ENCODE measurements around the gene RIN2.

Gene RIN2

GRCh38 chr20:19785173-19785982 lies 27.3 kb downstream of the RIN2 start:
- in situ Hi-C loops (cut with MboI; ENCODE audit: low sequenced_read_pairs, unreplicated experiment) = loop anchor here (10.0 kb wide), 1 partner anchor 199 kb away; no protein-coding TSS in a partner anchor
- no peak for DNase-seq (ENCODE audit: low spot score)

GRCh38 chr20:19785983-19786285 lies 27.9 kb downstream of the RIN2 start:
- in situ Hi-C loops (cut with MboI; ENCODE audit: low sequenced_read_pairs, unreplicated experiment) = loop anchor here (10.0 kb wide), 1 partner anchor 199 kb away; no protein-coding TSS in a partner anchor
- DNase-seq (ENCODE audit: low spot score) = no peak
- no peak for TF ChIP-seq CTCF (IDR thresholded peaks at IDR 0.05; ENCODE audit: borderline replicate concordance, control extremely low read depth, extremely low read depth, insufficient read depth, missing control alignments)

More at GRCh38 chr20:19785173-19785982, 27.3 kb downstream of the RIN2 start:
- TF ChIP-seq CTCF (IDR thresholded peaks at IDR 0.05; ENCODE audit: borderline replicate concordance, control extremely low read depth, extremely low read depth, insufficient read depth, missing control alignments) = no peak

- DNase-seq (ENCODE audit: low spot score) = no peak
- in situ Hi-C loops (cut with MboI; ENCODE audit: low sequenced_read_pairs, unreplicated experiment) = loop anchor here (10.0 kb wide), 1 partner anchor 198 kb away; no protein-coding TSS in a partner anchor
- TF ChIP-seq CTCF (IDR thresholded peaks at IDR 0.05; ENCODE audit: borderline replicate concordance, control extremely low read depth, extremely low read depth, insufficient read depth, missing control alignments) = no peak
Observed at GRCh38 chr20:19786311-19786710, 28.3 kb downstream of the RIN2 start.

- no peak for DNase-seq (ENCODE audit: low spot score)
- in situ Hi-C loops (cut with MboI; ENCODE audit: low sequenced_read_pairs, unreplicated experiment) = loop anchor here (10.0 kb wide), 1 partner anchor 197 kb away; no protein-coding TSS in a partner anchor
- TF ChIP-seq CTCF (IDR thresholded peaks at IDR 0.05; ENCODE audit: borderline replicate concordance, control extremely low read depth, extremely low read depth, insufficient read depth, missing control alignments) = no peak
Observed at GRCh38 chr20:19787366-19787765, 29.3 kb downstream of the RIN2 start.

GRCh38 chr20:19789009-19789408 lies 31.0 kb downstream of the RIN2 start:
- in situ Hi-C loops (cut with MboI; ENCODE audit: low sequenced_read_pairs, unreplicated experiment) = loop anchor here (10.0 kb wide), 1 partner anchor 196 kb away; no protein-coding TSS in a partner anchor
- no peak for DNase-seq (ENCODE audit: low spot score)
- TF ChIP-seq CTCF (IDR thresholded peaks at IDR 0.05; ENCODE audit: borderline replicate concordance, control extremely low read depth, extremely low read depth, insufficient read depth, missing control alignments) = no peak

GRCh38 chr20:19789446-19789845 lies 31.4 kb downstream of the RIN2 start:
- in situ Hi-C loops (cut with MboI; ENCODE audit: low sequenced_read_pairs, unreplicated experiment) = loop anchor here (10.0 kb wide), 1 partner anchor 195 kb away; no protein-coding TSS in a partner anchor
- no peak for TF ChIP-seq CTCF (IDR thresholded peaks at IDR 0.05; ENCODE audit: borderline replicate concordance, control extremely low read depth, extremely low read depth, insufficient read depth, missing control alignments)
- DNase-seq (ENCODE audit: low spot score) = no peak

Data from GM13976 (cell line).